GM18499 (cell line): ENCODE measurements around the gene TMPO.
"Not testable (repeated sequence)": the region's sequence is repeated elsewhere in the genome, so short reads cannot be mapped to it uniquely, and the experiment has no call there.

Experiments
- ATAC-seq: cut with Tn5 transposase; IDR thresholded peaks from one replicate; pipeline ENCODE4 v1.9.1; 2021; ENCODE audit warnings: moderate number of reproducible peaks; ENCODE audit not compliant: insufficient read depth, unreplicated experiment

Gene TMPO

DNA sequence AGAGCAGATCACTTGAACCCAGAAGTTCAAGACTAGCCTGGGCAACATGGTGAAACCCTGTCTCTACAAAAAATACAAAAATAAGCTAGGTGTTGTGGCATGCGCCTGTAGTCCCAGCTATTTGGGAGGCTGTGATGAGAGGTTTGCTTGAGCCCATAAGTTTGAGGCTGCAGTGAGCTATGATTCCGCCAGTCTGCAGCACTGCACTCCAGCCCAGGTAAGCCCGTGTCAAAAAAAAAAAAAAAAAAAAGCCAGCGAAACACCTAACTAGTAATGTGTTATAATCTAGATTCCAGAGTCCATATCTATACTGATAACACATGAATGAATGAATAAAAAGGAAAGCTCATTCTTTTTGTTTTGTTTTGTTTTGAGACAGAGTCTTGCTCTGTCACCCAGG is 59.6 kb downstream of the TMPO start:
- no peak for ATAC-seq

DNA sequence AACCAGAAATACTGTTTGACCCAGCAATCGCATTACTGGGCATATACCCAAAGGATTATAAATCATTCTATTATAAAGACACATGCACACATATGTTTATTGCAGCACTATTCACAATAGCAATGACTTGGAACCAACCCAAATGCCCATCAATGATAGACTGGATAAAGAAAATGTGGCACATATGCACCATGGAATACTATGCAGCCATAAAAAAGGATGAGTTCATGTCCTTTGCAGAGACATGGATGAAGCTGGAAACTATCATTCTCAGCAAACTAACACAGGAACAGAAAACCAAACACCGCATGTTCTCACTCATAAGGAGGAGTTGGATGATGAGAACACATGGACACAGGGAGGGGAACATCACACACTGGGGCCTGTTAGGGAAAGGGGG is 61.4 kb downstream of the TMPO start:
- not testable (repeated sequence) for ATAC-seq

DNA sequence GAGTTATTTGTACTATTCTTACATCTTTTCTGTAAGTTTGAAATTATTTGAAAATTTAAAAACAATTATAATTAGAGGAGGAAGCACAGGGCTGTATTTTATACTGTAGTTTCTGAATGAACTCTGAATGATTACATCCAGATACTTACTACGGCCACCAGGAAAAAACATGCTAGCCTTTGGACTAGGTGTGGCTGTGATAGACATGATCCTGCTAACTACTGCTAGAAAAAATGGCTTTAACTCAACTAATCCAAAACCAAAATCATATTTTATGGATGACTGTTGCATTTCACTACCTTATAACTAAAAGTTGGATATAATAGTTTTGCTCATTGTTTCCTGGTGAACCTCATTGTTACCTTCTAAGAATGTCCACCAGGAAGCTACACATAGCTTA is 63.0 kb downstream of the TMPO start:
- no peak for ATAC-seq

DNA sequence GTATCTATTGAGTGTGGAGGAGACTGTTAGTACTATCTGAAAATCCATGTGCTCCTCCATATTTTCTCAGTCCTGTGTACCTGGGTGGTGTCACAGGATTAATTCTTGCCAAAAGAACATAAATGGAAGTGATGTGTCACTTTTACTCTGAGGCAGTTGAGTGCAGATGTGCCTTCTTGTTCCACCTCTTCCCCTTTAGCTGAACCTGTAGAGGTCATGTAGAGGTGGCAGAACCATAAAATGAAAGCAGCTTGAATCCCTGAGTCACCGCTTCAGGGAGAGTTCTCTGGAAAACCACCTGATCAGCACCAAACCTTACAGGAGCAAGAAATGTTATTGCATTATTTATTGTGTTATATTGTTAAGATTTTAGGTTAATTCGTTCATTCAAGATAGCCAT is 63.4 kb downstream of the TMPO start:
- ATAC-seq = no peak

DNA sequence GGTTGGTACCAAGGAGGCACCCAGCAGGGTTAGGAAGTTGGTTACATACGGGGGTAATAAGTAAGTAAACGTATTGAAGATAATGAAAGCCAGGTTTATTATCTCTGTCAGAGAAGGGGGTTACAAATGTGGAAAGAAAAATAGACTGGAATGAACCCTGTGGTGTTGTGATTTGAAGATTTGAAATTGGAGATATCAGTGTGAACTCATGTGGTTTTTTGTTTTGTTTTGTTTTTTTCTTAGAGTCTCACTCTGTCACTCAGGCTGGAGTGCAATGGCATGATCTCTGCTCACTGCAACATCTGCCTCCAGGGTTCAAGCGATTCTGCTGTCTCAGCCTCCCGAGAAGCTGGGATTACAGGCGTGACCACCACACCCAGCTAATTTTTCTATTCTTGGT is 64.0 kb downstream of the TMPO start:
- ATAC-seq = no peak

DNA sequence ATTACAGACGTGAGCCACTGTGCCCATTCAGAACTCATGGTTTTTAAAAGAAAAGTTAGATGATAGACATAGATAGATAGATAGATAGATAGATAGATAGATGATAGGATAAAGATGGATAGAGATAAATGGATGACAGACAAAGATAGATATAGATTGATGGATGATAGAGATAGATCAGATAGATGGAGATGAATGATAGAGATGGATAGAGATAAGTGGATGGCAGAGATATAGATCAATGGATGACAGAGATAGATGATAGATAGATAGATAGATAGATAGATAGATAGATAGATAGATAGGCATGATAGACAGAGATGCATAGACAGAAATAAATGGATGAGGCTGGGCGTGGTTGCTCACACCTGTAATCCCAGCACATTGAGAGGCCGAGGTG is 64.4 kb downstream of the TMPO start:
- no peak for ATAC-seq

DNA sequence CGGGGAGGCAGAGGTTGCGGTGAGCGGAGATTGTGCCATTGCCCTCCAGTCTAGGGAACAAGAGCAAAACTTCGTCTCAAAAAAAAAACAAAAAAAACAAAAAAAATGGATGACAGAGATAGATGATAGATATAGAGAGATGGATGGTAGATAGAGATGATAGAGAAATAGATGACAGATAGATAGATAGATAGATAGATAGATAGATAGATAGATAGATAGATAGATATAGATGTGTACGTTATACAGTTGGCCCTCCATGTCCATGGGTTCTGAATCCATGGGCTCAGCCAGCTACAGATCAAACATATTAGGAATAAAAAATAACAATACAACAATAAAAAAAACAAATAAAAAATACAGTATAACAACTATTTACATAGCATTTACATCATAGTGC is 65.3 kb downstream of the TMPO start:
- ATAC-seq = no peak

DNA sequence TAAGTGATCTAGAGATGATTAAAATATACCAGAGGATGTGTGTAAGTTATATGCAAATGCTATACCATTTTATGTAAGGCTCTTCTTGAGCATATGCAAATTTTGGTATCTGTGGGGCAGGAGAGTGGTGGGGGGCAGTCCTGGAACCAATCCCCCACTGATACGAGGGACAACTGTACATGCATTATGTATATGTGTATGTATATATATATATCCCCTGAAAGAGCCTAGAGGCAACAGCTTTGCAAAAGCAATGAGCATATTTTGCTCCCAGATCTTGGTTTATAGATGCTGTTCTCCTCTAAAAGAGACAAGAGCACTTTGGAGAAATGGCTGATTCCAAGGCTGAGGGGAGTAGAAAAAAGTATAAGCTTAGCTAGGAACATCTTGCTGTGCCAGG is 65.7 kb downstream of the TMPO start:
- ATAC-seq = no peak

DNA sequence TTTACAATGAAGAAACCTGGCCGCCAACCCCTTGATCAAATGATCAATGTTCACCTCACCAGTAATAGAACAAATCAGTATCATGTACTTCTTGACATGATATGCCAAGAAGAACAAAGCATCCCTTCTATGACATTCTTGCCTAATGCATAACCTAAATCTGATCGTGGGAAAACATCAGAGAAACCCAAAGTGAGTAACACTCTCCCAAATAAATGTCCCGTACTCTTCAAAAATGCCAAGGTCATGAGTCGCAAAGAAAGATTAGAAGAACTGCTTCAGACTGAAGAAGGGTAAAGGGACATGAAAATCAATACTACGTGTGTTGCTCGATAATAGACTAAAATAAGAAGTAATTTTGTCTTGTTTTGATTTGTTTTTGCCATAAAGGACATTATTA is 66.7 kb downstream of the TMPO start:
- ATAC-seq = no peak

DNA sequence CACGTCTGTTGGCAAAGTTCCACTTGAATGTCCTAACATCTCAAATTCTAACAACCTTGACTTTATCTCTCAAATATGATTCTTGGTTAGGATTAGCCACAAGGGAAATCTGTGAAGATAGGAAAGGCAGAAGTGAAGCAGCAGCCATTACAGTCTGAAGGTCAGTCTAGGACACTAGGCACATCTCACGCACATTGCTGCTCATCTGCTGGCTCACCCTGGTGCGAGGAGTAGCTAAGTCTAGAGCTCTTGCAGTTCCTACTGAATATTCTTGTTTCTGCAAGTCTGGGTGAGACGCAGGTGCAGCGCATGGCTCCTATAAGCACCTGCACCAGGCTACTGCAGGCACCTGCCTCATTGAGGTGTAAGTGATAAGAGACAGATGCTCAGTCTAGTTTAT is 71.7 kb downstream of the TMPO start:
- no peak for ATAC-seq

DNA sequence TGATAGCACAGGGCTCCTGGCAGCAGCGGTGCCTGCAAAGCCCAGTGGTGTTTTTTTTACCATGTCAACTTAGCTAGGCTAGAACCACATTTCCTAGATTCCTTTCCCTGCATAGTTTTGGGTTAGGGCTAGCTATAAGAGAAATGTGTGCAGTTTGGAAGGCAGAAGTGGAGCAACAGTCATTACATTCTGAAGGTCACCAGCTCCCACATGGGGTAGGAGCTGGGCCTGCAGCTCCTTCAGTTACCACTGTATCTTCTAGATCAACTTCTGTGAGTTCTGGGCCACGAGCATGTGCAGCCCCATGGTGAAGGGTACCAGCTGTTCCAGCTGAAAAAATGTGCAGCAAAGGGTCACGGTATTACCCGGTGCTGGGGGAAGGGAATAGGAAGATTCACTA is 75.8 kb downstream of the TMPO start:
- ATAC-seq = no peak

DNA sequence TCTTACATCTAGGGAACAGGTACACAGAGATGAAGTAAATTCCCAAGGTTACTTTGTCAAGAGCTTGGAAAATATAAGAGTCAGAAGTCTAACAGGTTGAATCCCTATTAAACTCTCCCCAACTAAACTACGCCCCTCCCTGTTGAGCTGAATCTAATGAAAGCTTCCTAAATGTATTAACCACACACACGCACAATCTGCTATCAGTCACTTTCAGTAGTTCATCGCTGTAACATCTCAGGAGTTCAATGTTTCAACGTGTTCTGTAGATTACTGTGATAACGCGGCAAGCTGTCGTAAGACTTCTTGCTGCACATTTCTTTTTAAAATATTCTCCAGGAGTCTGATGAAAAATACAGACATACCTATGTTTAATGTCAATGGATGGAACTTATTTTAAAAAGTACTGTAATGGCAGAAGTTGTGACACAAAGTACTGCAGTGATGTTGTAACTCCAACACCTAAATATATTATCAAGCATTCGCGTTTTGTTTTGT is 77.5 kb downstream of the TMPO start:
- no peak for ATAC-seq

DNA sequence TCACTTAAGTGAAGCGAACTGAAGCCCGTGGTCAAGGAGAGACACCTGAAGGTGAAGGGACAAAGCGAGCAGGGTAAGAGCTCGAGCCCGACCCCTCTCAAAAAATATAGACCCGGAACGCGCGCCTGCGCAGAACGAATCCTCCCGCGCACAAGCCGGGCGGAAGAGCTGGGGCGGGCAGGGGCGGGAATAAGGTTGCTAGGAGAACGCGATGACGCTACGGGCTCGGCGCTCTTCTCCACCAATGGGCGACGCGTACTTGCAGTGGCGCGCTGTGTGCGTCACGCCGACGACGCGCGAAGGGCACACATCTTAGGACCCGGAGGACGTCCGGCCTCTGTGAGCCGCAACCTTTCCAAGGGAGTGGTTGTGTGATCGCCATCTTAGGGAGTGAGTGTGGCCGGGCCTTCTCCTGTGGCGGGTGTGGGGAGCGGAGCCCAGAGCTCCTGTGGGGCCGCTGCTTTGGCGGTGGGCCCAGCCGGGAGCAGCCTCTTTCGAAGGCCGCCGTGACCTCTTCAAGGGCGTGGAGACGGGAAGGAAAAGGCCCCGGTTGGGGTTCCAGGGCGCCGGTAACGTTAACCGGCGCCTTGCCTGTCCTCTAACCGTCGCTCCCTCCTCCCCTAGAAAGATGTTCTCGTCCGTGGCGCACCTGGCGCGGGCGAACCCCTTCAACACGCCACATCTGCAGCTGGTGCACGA is 78.1 kb downstream of the TMPO start, which contains the start of gene SLC25A3:
Gene SLC25A3 (plus strand): TSS at position 336 of the 699 bp plus-strand sequence. CDS start 293 bp downstream, at position 629.
- ATAC-seq = peak; percentile 96

DNA sequence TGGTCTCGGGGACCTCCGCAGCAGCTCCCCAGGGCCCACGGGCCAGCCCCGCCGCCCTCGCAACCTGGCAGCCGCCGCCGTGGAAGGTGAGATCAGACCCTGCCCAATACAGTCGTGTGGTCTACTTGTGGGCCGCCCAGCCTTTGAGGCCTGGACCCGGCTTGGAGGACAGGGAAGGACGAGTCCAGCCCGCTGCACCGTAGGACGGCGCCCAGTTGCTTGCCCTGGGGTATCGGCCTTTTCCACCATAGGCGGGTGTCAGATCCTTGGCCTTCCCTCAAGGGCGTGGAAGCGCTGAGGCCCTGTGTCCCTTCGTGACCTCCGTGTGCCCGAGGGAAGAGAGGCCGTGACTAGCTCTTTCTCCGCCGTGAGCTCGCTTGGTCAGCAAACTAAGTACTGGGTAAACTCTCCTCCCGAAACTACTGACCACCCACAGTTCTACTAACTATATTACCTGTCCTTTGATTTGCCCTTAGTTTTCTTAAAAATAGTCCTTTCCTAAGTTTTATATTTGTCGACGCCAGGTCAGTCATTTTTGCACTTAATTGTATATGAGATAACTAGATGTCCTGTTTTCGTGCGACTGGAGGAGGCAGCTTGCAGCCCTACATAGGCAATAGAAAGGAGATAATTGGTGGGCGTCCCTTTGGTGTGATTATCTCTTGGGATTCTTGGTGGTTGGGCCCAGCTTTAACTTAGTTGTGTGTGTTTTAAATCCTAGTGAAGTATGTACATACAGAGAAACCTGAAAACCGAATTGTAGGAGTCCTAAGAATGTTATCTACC is 78.9 kb downstream of the TMPO start:
- ATAC-seq = no peak

DNA sequence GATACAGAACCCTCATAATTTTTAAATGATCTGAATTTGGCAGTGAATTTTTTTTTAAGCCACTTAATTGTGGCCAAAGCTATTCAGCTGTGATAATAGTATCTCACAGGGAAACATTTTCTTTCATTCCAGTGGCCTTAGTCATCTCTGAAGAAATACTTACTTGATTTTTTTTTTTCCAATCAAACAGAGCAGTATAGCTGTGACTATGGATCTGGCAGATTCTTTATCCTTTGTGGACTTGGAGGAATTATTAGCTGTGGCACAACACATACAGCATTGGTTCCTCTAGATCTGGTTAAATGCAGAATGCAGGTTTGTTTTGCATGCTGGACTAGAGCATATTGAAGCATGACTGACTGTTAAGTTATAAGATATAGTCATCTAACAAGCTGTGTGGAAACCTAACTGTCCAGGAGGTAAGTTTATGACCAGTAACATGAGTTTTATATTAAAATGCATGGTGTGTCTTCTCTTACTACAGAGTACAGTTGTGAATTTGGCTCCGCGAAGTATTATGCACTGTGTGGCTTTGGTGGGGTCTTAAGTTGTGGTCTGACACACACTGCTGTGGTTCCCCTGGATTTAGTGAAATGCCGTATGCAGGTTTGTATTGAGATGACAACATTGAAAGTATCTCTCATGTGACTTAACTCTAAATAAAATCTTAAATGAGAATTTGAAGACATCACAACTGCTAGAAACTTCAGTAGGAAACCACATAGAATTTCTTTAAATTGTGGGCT is 80.0 kb downstream of the TMPO start:
- ATAC-seq = no peak

DNA sequence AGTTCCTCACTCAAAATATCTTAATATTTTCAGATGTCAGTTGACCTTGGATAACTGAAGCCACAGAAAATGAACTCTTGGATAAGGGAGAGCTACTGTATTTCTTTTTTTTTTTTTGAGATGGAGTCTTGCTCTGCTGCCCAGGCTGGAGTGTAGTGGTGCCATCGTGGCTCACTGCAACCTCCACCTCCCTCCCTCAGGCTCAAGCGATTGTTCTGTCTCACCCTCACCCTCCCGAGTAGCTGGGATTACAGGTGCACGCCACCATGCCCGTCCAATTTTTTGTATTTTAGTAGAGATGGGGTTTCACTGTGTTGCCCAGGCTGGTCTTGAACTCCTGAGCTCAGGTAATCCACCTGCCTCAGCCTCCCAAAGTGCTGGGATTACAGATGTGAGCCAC is 81.9 kb downstream of the TMPO start:
- not testable (repeated sequence) for ATAC-seq
